DMS53 treated with DMSO at 0.1 percent for 48 hours (cell line): Measurements from ENCODE around the gene TRABD2A.

Experiments used
- DNase-seq: peaks from one replicate; lab custom pipeline; 2025; ENCODE audit not compliant: unreplicated experiment; lab: John Stamatoyannopoulos, UW

TRABD2A gene

DNA sequence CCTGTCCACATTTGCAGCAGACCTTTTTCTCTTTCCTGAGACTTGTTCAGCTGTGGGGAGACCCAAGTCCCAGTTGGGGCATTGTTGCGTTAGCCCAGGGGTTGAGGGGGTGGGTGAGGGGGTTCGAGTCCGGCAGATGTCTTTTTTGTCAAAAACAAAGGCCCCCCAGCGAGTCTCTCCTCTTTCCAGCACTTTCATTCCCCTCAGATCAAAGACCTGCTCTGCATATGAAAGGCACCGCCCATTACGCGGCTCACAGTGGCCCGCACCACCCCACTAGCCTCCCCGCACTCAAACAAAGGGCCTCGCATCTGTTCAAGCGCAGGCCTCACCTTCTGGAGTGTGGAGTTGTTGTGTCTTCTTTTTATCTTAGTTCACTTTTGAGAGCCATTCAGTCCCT is 25.2 kb downstream of the TRABD2A start:
- DNase-seq = no peak

DNA sequence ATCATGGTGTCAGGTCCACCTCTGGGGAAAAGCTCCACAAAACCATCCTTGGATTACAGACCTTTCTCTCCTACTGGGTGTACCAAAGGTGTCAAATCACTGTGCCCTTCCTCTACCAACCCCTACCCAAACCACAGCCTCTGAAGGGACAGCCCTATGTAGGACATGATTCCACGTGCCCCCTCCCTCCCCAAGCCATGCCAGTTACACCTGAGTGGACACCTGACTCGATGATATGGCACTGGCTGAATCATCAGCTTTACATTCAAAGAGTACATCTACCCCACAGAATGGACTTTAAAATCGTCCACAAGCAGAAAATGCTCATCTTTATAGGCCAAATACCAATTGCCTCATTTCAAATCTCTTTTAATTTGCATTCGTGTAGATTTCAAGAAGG is 26.0 kb downstream of the TRABD2A start:
- DNase-seq = no peak

DNA sequence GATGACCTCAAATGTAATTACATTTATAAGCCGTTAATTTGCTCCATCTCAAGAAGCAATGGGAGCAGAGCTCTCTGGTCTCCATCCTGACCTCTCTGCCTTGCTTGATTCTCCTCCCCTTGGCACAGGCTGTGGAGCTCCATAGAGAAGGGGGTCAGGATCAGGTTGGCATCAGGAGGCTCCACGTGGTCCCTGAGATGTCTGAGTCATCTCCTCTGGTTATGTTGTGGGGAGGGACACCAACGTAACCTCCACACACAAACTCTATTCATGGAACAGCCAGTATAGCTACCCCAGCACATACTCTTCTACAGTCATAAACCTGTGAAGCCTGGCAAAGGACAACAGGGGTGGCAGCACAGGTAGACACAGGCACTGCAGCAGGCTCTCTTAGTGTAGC is 29.0 kb downstream of the TRABD2A start:
- no peak for DNase-seq

DNA sequence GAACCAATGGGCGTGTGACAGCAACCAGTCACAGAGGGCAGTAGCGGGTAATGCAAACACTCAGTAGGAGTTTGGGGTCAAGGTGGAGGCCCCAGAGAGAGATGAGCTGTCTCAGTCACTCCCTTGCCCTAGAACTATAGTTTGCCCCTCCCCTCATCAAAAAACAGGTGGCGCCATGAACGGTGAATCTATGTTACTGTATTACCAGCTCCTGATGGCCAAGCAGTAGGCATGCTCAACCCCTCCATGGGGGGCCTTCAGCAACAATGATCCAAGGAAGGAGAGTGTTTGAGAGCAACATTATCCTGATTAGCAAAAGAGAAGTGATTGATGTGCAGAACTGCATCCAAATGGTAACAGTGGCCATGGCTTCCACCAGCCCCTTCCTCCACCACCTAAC is 30.4 kb downstream of the TRABD2A start:
- DNase-seq = no peak

DNA sequence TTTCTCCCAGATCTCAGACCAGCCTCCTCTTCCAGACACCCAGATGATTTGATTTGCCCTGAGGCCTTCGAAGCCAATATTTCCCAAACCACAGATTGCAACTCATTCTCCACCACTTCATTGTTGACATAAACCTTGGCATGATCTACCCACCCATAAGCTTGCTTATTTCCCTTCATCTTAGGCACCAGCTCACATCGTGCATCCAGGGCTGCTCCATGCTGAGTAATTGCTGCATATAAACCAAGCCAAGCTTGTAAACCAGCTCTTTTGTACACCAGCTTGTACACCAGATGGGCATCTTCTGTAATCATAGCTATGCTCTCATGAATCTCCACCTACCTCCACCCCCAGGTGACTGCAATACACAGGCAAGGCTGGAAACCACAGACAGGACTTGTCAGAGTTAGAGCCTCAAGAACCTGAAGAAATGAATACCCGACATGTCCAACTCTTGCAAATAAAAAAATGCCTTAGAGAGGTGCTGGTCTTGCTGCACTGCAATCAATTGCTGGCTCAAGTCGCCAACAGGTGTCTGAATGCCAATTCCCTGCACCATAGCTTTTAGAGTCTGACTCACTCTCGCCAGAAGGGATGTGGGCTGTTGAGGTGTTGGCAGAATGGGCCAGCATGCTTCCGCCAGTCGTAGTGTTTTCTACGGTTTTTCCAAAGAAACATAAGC is 31.5 kb downstream of the TRABD2A start:
- no peak for DNase-seq

- no peak for DNase-seq
Observed at GRCh38 chr2:84847326-84848050, 33.4 kb downstream of the TRABD2A start.

DNA sequence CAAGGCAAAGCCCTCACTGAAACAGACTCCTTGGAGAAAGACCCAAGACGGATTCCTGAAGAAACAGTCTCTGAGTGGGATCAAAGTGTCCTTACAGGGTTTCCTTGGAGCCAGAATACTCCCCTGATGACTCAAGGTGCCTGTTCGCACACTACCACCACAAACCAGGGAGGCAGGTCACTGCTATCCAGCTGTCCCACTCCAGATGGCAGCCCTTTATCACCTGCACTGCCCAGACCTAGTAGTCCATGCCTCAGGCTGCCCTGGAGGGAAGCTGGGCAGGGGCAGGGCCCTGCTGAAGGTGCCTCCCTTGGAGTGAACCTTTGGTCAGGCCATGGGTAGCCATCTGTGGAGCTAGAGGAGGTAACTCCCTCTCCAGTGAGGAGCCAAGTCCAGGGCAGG is 34.1 kb downstream of the TRABD2A start:
- DNase-seq = no peak

- DNase-seq = no peak
Observed at GRCh38 chr2:84846041-84846663, 34.7 kb downstream of the TRABD2A start.

- DNase-seq = no peak
Observed at GRCh38 chr2:84844141-84844540, 36.7 kb downstream of the TRABD2A start.

- DNase-seq = no peak
Observed at GRCh38 chr2:84841577-84841976, 39.3 kb downstream of the TRABD2A start.

- no peak for DNase-seq
Observed at GRCh38 chr2:84840306-84840705, 40.6 kb downstream of the TRABD2A start.

DNA sequence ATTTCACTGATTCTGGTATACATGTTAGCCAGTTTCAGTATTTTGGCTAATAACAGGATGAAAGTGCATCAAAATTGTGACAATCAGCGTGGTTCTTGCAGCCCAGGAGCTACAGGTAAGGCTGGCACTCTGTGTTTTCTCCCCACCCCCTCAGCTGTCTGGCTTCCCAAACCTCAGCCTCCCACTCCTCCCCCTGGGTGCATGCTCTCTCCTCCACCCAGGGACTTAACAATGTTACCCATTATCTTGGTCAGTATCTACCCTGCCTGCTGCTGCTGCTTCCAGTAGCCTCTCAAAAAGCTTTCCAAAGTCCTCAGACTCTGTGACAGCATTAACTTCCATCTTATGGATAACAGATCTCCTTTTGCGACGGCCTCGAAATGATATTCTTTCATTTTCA is 41.0 kb downstream of the TRABD2A start:
- DNase-seq = no peak

GRCh38 chr2:84838434-84839145 is 42.3 kb downstream of the TRABD2A start:
- DNase-seq = no peak

GRCh38 chr2:84836215-84836614 is 44.7 kb downstream of the TRABD2A start:
- DNase-seq = no peak

DNA sequence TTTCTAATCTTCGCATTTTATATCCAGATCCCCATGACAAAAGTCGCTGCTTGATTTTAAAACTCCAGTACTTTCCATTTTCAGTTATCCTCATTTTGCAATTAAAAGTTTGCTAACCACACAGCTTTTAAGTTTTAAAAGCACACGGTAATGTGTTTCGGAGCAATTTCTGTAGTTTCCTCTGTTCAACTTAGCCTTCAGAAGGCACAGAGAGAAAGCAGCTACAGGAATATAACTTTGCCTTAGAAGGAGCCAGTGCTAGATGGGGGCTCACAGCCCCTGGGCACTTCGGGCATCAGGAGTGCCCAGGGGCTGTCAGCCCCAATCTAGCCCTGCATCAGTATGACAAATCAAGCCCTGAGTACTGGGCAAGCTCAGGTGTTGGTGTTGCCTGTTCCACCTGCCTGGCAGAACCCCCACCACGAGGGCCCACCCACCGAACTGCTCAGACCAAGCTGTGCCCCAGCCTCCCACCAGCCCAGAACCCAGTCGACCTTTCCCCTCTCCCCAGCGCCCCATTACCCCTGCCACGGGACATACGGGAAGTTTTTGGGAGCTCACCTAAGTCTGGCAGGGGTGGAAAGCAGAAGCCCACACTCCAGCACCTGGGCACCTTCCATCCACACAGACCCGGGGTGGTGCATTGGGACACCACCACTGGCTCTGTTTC is 47.3 kb downstream of the TRABD2A start:
- DNase-seq = no peak

DNA sequence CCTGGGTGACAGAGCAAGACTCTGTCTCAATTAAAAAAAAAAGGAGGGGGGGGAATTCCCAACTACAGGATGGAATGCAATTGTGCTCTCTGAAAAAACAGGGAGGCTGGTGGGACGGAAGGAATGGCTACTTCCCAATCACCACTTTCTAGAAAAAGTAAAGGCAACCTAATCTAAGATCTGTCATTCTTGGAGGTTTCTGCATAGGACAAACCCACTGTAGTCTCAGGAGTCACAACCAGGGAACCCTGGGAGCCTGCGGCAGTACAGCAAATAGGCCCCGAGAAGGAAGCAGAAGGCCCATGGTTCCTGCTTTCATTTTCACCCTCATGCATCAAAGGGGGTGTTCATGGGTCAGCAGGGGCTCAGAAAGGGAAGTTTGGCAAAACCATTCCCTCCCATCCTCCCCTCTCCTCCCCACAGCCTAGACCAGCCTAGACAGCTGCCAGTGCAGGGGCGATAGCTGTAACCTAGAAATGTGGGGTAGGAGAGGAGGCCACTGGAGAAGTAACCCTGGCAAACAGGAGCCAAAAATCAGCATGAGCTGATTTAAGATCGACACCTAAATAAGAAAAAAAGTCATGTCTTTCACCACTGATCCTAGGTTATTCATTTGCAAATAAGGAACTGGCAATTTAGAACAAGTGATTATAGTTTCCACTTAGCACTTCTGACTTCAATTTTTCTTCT is 48.0 kb downstream of the TRABD2A start:
- no peak for DNase-seq

DNA sequence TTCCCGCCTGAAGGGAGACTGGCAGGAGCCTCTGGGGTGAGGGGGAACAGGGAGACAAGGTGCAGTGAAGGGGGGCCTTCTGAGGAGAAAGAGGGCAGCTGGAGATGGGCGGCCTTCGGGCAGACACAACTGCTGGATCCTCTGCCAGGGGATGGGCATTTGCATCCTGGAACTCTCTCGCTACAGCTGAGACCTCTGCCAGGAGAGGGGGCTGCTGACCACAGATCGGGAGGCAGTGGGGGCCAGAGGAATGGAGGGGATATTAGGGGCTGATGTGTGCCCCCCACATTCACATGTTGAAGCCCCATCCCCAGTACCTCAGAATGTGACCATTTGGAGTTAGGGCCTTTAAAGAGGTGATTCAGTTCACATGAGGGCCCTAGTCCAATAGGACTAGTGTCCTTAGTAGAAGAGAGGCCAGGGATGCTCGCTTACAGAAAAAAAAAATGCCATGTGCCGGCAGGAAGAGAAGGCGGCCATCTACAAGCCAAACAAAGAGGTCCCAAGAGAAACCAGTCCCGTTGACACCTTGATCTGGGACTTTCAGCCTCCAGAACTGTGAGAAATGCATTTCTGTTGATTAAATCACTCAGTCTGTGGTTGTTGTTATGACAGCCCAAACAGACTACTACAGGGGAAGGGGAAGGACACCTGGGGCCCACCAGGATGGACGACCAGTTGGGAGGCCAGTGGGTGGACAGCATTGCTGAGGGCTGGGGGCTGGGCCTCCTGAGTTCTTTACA is 50.0 kb downstream of the TRABD2A start:
- DNase-seq = no peak

- DNase-seq = no peak
Observed at GRCh38 chr2:84830095-84830494, 50.8 kb downstream of the TRABD2A start.

DNA sequence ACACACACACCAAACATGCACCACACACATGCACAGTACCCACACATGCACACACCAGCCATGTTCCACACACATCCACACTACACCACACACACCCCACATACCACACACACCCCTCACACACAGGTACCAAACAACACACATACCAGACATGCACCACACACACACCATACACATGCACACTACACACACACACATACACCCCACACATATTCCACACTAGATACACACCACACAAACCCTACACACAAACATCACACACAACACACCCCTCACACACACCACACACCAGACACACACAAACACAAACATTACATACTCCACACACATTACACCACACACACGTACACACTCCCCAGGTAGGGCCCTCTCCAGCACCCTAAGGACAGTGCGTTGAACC is 51.2 kb downstream of the TRABD2A start:
- no peak for DNase-seq
